NOMO-1 treated with dmso at 0.1 percent for 144 hours (cell line): ENCODE measurements around the gene PRKG1.
"Not testable (repeated sequence)": the region's sequence is repeated elsewhere in the genome, so short reads cannot be mapped to it uniquely, and the experiment has no call there.

Experiments
- DNase-seq: peaks from one replicate; lab custom pipeline; 2025; ENCODE audit not compliant: unreplicated experiment; lab: John Stamatoyannopoulos, UW

The PRKG1 gene

DNA sequence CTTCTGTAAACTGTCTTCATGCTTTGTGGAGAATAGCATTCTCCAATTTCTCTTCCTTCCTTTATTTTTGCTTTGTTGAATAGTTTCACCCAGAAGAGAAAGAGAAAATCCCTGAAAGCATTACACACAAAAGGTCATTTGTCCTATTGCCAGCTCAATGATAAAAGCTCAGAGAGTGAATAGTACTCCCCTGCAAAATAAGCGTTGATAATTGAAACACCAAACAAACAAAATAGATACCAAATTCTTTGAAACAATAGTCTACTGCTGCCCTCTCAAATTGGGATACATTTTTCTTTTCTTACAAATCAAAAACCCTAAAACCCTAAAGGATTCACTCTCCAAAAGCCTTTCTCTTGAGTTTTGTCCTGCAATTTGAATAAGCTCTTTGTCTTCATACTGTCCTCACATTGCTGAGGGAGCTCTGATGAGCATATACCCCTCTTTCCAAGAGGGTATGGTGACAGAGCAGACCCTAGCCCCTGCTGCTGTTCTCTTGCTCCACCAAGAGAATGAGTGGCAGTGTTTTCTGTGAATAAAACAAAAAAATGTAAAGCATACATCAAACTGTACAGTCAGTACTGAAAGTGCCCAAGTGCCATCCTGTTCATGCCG is 490.7 kb downstream of the PRKG1 start:
- no peak for DNase-seq

DNA sequence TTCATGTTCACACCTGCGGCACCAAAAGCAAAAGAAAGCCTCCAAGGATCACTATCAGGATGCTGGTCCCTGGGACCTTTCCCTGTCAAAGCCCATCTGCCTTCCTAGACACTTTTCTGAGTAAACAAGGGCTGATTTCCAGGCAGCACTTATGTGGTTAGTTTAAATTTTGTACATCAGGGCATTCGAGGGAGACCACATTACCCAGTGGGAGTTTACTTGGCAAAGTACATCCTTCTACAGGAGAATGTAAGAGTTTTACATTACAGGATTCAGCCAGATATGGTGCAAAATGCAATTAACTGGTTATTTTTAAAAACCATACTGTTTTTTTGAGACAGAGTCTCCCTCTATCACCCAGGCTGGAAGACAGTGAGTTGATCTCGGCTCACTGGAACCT is 493.0 kb downstream of the PRKG1 start:
- no peak for DNase-seq

DNA sequence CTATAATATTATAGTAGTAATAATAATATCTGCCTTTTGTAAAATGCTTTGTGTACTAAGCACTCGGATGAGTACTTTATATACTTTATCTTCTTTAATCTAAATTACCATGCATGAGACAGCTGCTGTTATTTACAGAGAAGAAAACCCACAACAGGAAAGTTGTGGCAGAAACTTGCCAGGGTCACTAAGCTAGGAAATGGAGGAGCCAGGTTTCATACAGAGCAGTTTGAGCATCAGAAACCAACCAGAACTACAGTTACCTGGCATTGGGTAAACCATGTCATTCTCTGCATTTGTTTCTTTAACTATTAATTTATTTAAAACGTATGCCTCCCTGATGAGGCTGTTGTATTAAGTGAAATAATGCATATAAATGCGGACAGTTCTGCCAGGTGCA is 495.2 kb downstream of the PRKG1 start:
- no peak for DNase-seq

DNA sequence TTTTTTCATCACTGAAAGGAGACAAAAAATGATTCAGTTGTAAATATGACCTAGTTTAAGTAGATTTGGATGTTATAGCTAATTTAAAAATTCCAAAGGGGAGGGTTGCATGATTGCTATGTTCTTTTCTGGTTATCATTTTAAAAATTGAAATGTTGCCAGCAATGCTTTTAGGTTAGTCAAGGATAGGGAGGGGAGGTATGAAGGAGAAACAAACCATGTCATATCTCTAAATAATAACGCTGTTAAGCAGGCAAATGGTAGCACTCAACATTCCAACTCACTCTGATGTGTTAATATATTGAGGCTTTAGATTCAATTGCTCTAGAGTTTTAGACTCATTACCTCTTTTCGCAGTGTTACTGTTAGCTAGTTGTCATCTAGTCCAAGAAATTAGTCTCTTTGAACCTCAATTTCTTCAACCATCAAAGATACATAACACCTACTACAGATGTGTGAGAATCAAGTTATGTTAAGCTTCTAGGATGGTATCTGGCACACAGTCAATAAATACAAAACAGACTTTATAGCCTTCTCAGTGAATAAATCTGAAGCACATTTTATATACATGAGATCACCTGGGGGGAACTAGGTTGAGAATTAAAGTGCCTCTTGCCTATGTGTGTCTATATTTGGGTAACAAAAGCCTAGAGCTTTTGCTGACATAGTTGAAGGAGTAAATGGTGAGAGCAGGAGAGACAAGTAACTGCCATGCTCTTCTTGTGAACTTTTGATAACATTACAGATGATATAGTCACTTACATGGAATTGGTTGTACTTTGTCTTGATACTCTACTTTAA is 500.2 kb downstream of the PRKG1 start:
- no peak for DNase-seq

DNA sequence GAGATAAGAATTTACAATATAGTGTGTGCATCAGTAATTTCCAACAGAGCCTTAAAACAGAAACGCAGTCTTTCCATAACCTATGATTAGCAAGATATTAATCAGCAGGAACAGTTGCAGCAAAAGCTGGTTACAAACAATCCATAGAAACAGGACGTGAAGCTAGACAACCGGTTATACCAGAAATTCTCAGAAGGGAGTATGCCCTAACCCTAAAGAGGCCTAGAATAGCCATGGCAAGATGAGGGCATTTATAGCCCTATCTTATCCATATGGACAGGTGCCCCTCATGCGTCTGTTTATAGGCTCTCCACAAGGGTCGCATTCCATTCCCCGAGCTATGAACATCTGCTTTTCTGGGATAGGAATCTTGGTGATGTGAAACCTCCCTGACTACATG is 506.9 kb downstream of the PRKG1 start:
- DNase-seq: not testable (repeated sequence)

DNA sequence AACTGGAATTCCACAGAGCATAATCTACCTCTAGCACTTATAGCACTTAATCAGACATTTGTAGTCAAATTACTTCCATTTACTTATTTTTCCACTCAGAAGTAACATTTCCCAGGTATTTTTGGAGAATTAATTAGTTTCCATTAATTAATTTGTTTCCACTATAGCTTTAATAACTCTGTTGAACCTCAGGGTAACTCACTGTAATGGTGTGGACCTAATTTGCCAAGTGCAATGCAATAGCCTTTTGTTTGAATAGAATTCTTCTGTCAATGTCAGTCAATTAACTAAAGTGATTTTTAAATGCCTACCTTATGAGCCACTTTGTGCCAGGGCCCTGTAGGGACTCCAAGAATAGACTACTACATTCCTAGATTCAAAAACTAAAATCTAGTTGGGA is 509.7 kb downstream of the PRKG1 start:
- DNase-seq: no peak

DNA sequence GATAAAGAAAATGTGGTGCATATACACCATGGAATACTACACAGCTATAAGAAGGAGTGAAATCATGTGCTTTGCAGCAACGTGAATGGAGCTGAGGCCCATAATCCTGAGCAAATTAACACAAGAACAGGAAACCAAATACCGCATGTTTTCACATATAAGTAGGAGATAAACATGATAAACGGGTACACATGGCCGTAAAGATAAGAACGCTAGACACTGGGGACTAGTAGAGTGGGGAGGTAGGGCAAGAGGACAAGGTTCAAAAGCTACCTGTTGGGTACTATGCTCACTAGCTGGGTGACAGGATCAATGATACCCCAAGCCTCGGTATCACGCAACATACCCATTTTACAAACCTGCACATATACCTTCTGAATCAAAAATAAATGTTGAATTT is 511.5 kb downstream of the PRKG1 start:
- DNase-seq: no peak

DNA sequence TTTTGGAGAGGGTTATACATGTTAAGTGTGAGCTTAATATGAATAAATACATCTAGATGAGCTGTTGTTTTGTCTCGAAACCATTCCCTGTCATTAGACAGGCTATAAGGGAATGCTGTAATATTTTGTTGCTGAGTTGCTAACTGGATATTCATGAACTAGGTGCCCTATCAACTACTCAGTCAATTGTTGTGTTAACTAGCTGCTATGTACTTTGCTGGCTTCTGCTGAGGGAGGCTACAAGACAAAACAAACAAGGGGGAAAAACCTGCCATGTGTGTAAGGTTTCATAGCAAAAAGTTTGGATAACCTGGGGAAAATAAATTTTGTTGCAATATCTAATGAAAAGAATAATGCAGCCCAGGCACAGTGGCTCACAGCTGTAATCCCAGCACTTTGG is 514.7 kb downstream of the PRKG1 start:
- no peak for DNase-seq

DNA sequence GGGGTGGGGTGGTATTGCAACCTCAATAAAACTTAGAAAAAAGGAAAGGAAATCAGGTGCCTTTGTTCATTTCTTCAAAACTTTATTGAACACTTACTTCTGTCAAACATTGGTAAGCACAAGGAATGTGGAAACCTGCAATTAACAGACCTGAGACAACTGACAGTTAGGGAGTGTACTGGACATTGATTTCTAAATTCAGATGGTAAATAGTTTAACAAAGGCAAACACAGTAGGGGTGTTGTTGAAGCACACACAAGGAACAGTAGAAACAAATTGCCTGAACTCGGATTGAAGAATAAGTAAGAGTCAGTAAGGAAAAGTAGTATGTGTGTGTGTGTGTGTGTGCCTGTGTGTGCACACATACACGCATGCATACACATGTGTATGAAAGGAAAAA is 516.5 kb downstream of the PRKG1 start:
- no peak for DNase-seq

DNA sequence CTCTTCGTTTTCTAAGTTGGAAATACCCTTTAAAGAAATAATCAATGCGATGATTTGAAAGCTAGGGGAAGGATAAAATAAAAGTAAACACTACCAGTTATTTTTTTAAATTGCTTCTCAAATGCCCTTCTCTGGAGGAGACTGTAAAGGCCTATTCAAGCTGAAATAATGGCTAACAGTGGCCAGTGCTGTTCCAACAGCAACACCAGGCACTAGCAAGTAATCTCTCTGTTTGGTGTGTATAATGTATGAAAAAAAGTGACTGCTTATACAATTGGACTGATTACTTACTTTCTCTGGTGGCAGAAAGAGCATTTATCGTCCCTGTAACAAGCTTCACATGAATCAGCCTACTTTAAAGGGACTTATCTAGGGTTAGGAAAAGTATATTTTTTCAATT is 522.4 kb downstream of the PRKG1 start:
- no peak for DNase-seq

DNA sequence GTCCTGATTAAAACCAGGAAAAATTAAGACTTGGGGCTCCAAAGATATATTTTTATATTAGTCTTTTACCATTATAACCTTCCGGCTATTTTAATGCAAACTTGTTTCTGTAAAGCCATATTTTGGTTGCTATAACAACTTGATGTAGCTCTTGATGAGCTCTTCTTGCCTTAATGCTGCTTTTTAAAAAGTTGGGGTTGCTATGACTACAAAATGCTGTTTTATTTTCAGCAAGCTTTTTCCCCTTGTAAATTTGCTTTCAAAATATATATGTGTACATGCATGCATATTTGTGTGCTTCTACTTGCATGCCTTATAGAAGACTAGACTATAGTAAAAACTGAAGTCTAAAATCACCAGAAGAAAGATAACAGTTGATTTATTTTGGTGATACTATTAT is 525.4 kb downstream of the PRKG1 start:
- DNase-seq: no peak

DNA sequence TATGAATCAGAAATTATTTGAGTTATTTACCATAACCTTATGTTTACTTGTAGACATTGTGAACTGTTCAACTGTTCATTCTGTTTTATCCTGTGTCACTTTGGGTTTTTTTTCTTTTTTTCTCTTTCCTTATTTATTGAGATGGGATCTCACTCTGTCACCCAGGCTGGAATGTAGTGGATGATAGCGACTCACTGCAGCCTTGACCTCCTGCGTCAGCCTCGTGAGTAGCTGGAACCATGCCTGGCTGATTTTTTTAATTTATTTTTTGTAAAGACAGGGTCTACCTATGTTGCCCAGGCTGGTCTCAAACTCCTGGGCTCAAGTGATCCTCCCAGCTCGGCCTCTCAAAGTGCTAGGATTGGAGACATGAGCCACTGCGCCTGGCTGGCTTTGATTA is 528.0 kb downstream of the PRKG1 start:
- no peak for DNase-seq

DNA sequence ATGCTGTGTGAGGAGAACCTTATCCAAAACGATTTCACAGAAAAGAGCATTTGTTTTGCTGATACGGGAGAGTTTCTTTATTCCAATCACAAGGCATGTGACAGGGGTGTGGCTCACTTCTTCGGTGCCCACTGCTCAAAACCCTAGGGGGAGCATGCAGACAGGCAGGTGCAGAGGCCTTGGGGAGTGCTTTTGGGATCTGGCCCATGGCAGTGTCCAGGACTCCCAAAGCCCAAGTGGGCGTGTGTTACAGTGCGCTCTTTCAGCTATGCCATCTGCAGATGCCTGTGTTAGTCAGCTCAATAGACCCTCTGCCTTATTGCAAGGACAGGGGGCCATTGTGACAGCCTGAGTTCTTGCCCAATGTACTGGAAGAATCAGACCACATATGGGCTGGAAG is 530.3 kb downstream of the PRKG1 start:
- no peak for DNase-seq

DNA sequence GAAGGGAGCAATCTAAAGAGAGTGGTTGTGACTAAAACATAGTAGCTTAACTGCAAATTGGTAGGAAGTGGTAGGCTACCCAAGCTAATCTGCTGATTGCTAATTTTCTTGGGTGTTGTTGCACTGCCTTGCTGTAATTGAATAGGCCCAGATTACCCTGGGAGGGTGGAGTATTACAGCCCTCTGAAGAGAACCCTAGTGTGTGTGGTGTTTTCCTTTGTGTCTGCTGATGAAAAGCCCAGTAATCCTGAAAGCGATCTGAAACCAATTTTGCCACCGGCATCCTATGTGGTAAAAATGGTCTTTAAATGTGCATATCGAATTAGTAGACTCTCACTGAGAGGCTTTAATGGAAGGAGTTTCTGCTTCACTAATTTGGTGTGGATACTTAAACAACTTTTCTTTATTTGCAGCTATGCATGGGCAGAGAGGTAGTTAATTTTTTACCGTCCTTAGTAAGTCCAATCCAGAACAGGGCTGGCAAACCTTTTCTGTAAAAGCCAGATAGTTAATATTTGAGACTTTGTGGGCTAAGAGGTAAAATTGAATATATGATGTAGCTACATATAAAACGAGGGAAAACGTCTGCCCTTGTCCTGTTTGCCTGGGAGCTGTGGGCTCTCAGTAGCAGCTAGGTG is 532.7 kb downstream of the PRKG1 start:
- DNase-seq: no peak

DNA sequence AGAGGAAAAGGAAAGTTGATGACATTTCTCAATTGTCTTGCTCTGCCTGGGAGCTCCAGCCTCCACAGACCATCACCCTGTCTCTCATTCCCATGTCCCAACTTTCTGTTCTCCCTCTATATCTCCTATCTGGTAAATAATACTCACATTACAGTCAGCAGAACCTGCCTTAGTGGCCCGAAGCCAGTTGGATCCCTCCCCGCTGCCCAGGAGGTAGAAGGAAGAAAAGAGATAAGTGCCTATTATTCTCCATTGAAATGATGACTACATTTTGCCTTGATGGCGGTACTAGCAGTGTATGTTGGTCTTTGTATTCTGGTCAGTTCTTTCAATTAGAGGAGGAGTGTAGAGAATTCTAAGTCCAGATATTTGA is 533.2 kb downstream of the PRKG1 start:
- no peak for DNase-seq

DNA sequence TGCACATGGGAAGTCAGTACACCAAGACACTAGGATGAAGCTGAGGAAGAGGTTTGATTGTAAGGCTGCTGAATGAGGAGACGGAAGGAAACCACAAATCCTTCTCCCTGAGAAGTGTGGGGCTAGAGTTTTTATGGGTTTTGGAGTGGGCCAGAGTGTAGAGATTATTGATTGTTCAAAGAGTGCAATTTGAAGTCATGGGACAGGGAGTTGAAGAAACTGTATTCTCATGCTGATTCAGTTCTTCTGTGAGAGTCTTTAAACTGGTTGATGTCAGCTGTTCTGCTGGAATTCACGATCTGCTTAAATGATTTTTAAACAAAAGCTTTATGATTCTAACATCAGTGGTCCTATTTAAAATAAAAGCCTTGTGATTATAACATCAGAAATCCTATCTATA is 533.9 kb downstream of the PRKG1 start:
- DNase-seq: no peak

DNA sequence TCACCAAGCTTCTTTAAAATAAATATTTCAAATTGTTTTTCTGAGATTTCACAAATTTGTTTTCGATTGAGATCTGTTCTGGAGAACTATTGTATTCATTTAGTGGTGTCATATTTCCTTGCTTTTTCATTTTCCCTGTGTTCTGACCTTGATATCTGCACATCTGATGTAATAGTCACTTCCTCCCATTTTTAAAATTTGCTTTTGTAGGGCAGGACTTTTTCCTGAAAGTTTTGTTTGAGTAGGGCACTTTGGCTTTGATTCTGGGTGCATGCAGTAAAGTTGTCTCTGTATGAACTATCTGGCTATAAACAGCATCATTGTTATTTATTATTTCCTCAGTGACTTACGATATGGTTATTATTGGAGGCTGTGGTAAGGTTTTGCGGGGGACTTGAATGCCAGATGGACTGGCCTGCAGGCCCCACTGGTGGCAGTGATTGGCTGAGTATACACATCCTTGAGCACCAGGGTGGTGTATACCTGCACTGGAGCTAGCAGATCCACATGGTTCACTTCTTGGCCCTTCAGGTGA is 541.5 kb downstream of the PRKG1 start:
- DNase-seq: no peak

DNA sequence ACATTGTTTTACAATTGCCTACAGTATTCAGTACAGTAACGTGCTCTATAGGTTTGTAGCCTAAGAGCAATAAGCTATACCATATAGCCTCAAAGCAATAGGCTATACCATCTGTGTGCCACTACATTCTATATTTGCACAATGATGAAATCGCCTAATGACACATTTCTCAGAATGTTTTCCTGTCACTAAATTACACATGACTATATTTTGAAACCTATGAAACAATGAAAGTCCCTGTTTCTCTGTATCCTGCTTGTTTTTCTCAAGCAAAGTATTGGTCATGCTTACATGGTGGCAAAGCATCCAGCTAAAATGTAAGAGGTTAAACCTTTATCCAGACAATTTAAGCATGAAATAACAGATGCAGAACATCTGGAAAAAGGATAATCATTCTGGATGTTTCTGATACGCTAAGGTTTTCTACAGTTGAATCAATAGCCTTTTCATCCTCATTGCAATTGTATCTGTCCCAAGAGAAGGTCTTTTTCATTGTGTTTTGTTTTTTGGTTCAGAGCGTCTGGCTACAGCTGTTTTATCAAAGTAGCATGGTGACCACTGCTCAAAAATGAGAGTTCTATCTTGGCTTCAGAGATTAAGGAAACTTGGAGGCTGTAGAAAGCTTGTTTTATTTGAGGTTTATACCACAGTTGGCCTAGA is 543.4 kb downstream of the PRKG1 start:
- DNase-seq: no peak

DNA sequence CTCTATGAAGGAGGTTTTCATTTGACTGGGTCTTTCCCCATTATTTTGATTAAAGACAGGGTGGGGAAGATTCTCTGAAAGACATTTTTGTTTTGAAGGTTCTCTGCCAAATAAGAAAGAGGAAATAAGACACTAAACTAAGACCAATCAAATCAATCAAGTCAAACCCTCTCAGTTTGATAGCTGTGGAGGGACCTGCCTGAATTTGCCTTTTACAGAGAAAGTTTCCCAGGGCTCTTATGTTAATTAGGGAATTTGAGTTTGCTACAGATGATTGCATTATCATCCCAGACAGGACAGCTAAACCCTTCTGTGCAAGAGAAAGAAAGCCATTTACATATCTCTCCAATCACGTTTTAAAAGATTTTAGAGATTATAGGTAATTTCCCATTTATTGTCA is 545.1 kb downstream of the PRKG1 start:
- no peak for DNase-seq

DNA sequence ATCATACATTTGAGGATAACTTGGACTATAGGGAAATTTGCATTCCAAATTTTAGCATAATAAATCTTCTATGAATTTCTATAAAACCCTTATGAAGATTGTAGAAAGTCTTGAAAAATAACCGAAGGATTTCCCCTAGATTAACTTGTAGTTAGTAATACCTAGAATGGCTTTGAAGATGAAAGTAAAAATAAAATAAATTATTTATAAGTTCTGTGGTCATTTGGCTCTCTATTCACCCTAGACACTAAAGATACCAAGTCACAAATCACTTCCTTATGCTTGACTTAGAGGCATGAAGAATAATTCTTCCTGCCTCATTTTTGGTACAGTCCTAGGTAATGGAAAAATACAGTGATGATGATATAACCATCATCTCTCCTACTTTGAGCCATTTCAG is 545.8 kb downstream of the PRKG1 start:
- no peak for DNase-seq

DNA sequence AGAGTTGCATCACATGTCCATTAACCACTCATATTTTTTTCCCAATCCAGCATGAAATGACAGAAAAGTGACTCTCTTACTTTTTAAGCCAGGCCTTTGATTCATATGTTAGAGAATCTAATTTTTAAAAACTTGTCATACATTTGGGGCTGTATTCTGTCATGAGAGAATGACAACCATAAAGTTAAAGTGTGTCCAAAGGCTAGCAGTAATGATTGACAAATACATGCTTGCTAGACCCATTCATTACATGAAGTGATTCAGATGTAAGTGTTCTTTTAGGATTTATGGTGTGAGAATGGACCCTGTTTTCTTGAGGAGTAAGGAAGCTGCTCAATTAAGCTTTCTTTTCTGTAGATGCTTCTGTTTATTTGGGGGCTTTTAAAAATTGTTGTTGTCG is 549.7 kb downstream of the PRKG1 start:
- DNase-seq: no peak
